H1 (cell line): Measurements from ENCODE around the gene THBS3. TPM values are rescaled to one million over a fixed set of nuclear protein-coding genes. Genes with fewer than 3 reads are reported as not detected.

Source experiments
- CTCF ChIA-PET: fragments of 300-600 bp; sonication (Branson Sonifier 250); formaldehyde crosslinking; loops from one replicate; lab custom pipeline; 2021; ENCODE audit not compliant: partially characterized antibody; lab: Charles Lee
- POLR2A ChIA-PET: fragments of 300-600 bp; sonication (Branson Sonifier 250); formaldehyde crosslinking; loops from one replicate; lab custom pipeline; 2021; ENCODE audit warnings: inconsistent platforms; ENCODE audit not compliant: partially characterized antibody; lab: Charles Lee
- DNase-seq, 2 experiments: peaks; one replicate each; pipeline versions ENCODE4 v3.0.0 to v3.0.0-alpha.2; 2010 to 2022; ENCODE audit warnings: low spot score in 2 of 2, low read depth in 1 of 2, mixed read lengths in 1 of 2
- FAIRE-seq: peaks from 2 replicates; lab custom pipeline; 2011; peaks lifted over from hg19 to GRCh38; lab: Jason Lieb, UNC
- H2AFZ ChIP-seq: 2 replicates; pipeline ENCODE4 v1.8.1; 2012; ENCODE audit warnings: low read length, inconsistent platforms
- H2AK5ac ChIP-seq: 2 replicates; pipeline ENCODE4 v1.6.1; 2013; ENCODE audit warnings: low read depth, low read length
- H2BK120ac ChIP-seq: replicated peaks from 2 replicates; pipeline ENCODE3; 2013; ENCODE audit warnings: low read depth, low read length, inconsistent platforms
- H2BK12ac ChIP-seq: 2 replicates; pipeline ENCODE4 v1.6.1; 2013; ENCODE audit warnings: low read depth, low read length
- H2BK15ac ChIP-seq: 2 replicates; pipeline ENCODE4 v1.6.1; 2013; ENCODE audit warnings: low read length
- H2BK20ac ChIP-seq: 2 replicates; pipeline ENCODE4 v1.6.1; 2013; ENCODE audit warnings: low read length
- H2BK5ac ChIP-seq: 2 replicates; pipeline ENCODE4 v1.6.1; 2013; ENCODE audit warnings: low read depth, low read length
- H3K14ac ChIP-seq: 2 replicates; pipeline ENCODE4 v1.6.1; 2013; ENCODE audit warnings: inconsistent platforms; ENCODE audit not compliant: insufficient read length
- H3K18ac ChIP-seq: 2 replicates; pipeline ENCODE4 v1.6.1; 2013; ENCODE audit warnings: low read length; ENCODE audit errors: extremely low read depth
- H3K23ac ChIP-seq: 2 replicates; pipeline ENCODE4 v1.6.1; 2013; ENCODE audit warnings: inconsistent platforms; ENCODE audit not compliant: insufficient read length
- H3K23me2 ChIP-seq: 2 replicates; pipeline ENCODE4 v1.6.1; 2013; ENCODE audit warnings: low read depth, low read length
- H3K27ac ChIP-seq: 2 replicates; pipeline ENCODE4 v1.6.1; 2011; ENCODE audit warnings: low read depth, low read length, inconsistent platforms
- H3K27me3 ChIP-seq, 4 experiments: replicated peaks in 1 of 4; 1 replicate in 1 of 4; 2 replicates in 3 of 4; pipeline versions ENCODE4 v1.6.1 to v1.8.1; 2011 to 2013; ENCODE audit warnings: low read length in 3 of 4, mild to moderate bottlenecking in 3 of 4, inconsistent platforms in 2 of 4, mixed read lengths in 2 of 4, moderate library complexity in 1 of 4; ENCODE audit not compliant: control insufficient read depth in 3 of 4, insufficient read depth in 3 of 4; ENCODE audit errors: extremely low read depth in 1 of 4
- H3K36me3 ChIP-seq, 4 experiments: 2 replicates each; pipeline versions ENCODE4 v1.6.1 to v1.8.1; 2011 to 2013; ENCODE audit warnings: mild to moderate bottlenecking in 4 of 4, low read length in 3 of 4, moderate library complexity in 2 of 4, control low read depth in 1 of 4, inconsistent platforms in 1 of 4; ENCODE audit not compliant: insufficient read depth in 4 of 4, control insufficient read depth in 2 of 4
- H3K4ac ChIP-seq: replicated peaks from 2 replicates; pipeline ENCODE3; 2013; ENCODE audit warnings: low read length, low read depth, mixed read lengths, inconsistent platforms; ENCODE audit not compliant: insufficient read length
- H3K4me1 ChIP-seq, 4 experiments: replicated peaks in 1 of 4; 1 replicate in 1 of 4; 2 replicates in 3 of 4; pipeline versions ENCODE4 v1.6.1 to v1.8.1; 2011 to 2013; ENCODE audit warnings: low read length in 3 of 4, inconsistent platforms in 2 of 4, mixed read lengths in 1 of 4; ENCODE audit not compliant: insufficient read depth in 4 of 4, control insufficient read depth in 3 of 4
- H3K4me2 ChIP-seq, 2 experiments: 2 replicates each; pipeline versions ENCODE4 v1.6.1 to v1.8.1; 2011 to 2013; ENCODE audit warnings: low read depth in 2 of 2, low read length in 2 of 2, control low read depth in 1 of 2, inconsistent platforms in 1 of 2, mild to moderate bottlenecking in 1 of 2; ENCODE audit not compliant: insufficient read depth in 1 of 2
- H3K4me3 ChIP-seq, 4 experiments: fragments of 200-600, 300-600 bp in 1 of 4; sonication (generic), shearing (Covaris generic), sonication (Bioruptor Twin) in 1 of 4; 2 replicates each; pipeline versions ENCODE4 v1.5.1 to v1.8.1; 2011 to 2016; ENCODE audit warnings: low read length in 4 of 4, low read depth in 3 of 4, control low read depth in 2 of 4, inconsistent platforms in 2 of 4, mild to moderate bottlenecking in 2 of 4, mixed read lengths in 1 of 4, moderate library complexity in 1 of 4; ENCODE audit not compliant: insufficient read depth in 2 of 4; ENCODE audit errors: extremely low read depth in 1 of 4
- H3K56ac ChIP-seq: replicated peaks from 2 replicates; pipeline ENCODE3; 2013; ENCODE audit warnings: low read depth, mild to moderate bottlenecking, mixed read lengths, low read length, inconsistent platforms; ENCODE audit not compliant: insufficient read length
- H3K79me1 ChIP-seq: 2 replicates; pipeline ENCODE4 v1.6.1; 2013; ENCODE audit warnings: low read depth, low read length, control low read depth
- H3K79me2 ChIP-seq, 2 experiments: 2 replicates each; pipeline versions ENCODE4 v1.6.1 to v1.8.1; 2012 to 2013; ENCODE audit warnings: low read length in 2 of 2, mild to moderate bottlenecking in 2 of 2, inconsistent platforms in 1 of 2; ENCODE audit not compliant: insufficient read depth in 2 of 2, control insufficient read depth in 1 of 2
- H3K9ac ChIP-seq, 4 experiments: replicated peaks in 1 of 4; 1 replicate in 1 of 4; 2 replicates in 3 of 4; pipeline versions ENCODE4 v1.6.1 to v1.8.1; 2011 to 2013; ENCODE audit warnings: low read depth in 3 of 4, low read length in 3 of 4, control low read depth in 2 of 4, mild to moderate bottlenecking in 2 of 4, moderate library complexity in 2 of 4, inconsistent platforms in 1 of 4; ENCODE audit errors: extremely low read depth in 1 of 4
- H3K9me3 ChIP-seq, 2 experiments: 2 replicates each; pipeline versions ENCODE4 v1.6.1 to v1.8.1; 2012 to 2013; ENCODE audit warnings: mild to moderate bottlenecking in 2 of 2, moderate library complexity in 2 of 2, control low read depth in 1 of 2, inconsistent platforms in 1 of 2, low read depth in 1 of 2, low read length in 1 of 2, mixed read lengths in 1 of 2; ENCODE audit not compliant: insufficient read depth in 2 of 2
- H4K20me1 ChIP-seq, 2 experiments: replicated peaks in 1 of 2; 2 replicates each; pipeline versions ENCODE3 to v1.8.1; 2011 to 2013; ENCODE audit warnings: inconsistent platforms in 2 of 2, low read length in 2 of 2, mild to moderate bottlenecking in 1 of 2; ENCODE audit not compliant: insufficient read depth in 2 of 2, control insufficient read depth in 1 of 2
- H4K5ac ChIP-seq: 2 replicates; pipeline ENCODE4 v1.6.1; 2013; ENCODE audit warnings: low read length, low read depth, mixed read lengths, inconsistent platforms; ENCODE audit not compliant: insufficient read length
- H4K8ac ChIP-seq: 2 replicates; pipeline ENCODE4 v1.8.0; 2013; ENCODE audit warnings: mild to moderate bottlenecking, moderate library complexity, low read length, inconsistent platforms; ENCODE audit not compliant: insufficient read depth; ENCODE audit errors: extremely low read depth
- H4K91ac ChIP-seq: replicated peaks from 2 replicates; pipeline ENCODE3; 2013; ENCODE audit warnings: low read length, mixed read lengths, inconsistent platforms; ENCODE audit not compliant: insufficient read length
- CEBPB ChIP-seq: IDR thresholded peaks from 2 replicates; pipeline ENCODE4 v1.6.1; 2012; ENCODE audit warnings: low read depth, low read length
- KDM4A ChIP-seq: IDR thresholded peaks from one replicate; pipeline ENCODE4 v1.7.1; 2012; ENCODE audit warnings: low read depth, mild to moderate bottlenecking, moderate library complexity, low read length, inconsistent platforms; ENCODE audit not compliant: severe bottlenecking
- WGBS, 2 experiments: shearing (Covaris generic) in 1 of 2; methylation state at CpG; one replicate each; pipeline versions ENCODE4 v1.1.6 to v1.1.7; 2013 to 2015; ENCODE audit warnings: low lambda C conversion rate in 2 of 2, mixed read lengths in 2 of 2, inconsistent platforms in 1 of 2, low coverage in 1 of 2, missing lambda C conversion rate in 1 of 2; ENCODE audit not compliant: insufficient replicate concordance in 2 of 2, insufficient coverage in 1 of 2, insufficient read length in 1 of 2; ENCODE audit errors: extremely low coverage in 1 of 2, missing lambda C conversion rate in 1 of 2; 5-methylcytosine and 5-hydroxymethylcytosine counted together
- polyA plus RNA-seq, 7 experiments: library from polyadenylated mRNA; depleted of rRNA in 3 of 7; stranded (reverse) in 5 of 7; unstranded in 2 of 7; fragments of >200 nt in 5 of 7; fragments of 200-250 nt in 2 of 7; gene quantifications; 1 replicate in 5 of 7; 2 replicates in 1 of 7; 4 replicates in 1 of 7; pipeline versions ENCODE4 v1.2.1 to v1.2.3, GENCODE V29; 2011 to 2013; ENCODE audit warnings: missing spikeins in 2 of 7, mixed read lengths in 2 of 7
- total RNA-seq: library from RNA; stranded (reverse); fragmentation: NEBNext Ultra II Directional; extraction: Animal tissue kit (Norgen Biotek cat#: 25700); gene quantifications from 2 replicates; pipeline ENCODE4 v1.2.1, GENCODE V29; 2021

The THBS3 gene
- total and polyA plus RNA-seq, 2 of the 8 experiments (the other 6 are each of a cell fraction or from before 2014, with no cell fraction given) = 3.0 to 3.5 TPM

- Histone ChIP-seq H2AK5ac (no peak overlapping the region), H3K14ac (no peak overlapping the region), H3K4me2 (no peak overlapping the region), H2BK20ac (no peak overlapping the region), H3K56ac (no peak overlapping the region), H2AFZ (no peak overlapping the region), H4K20me1 (peaks cover 8 to 10% of the 10 kb centered on the region in 2 experiments), H3K79me2 (peaks cover 0 to 4% of the 10 kb centered on the region in 2 experiments; a peak in 1 of 4 replicates), H3K4me3 (no peak overlapping the region), H3K4ac (no peak overlapping the region), H3K27me3 (no peaks in the 10 kb centered on the region), H4K8ac (no peak overlapping the region), H3K36me3 (peaks cover 15 to 46% (median 31%) of the 10 kb centered on the region in 4 experiments), H2BK12ac (no peak overlapping the region), H3K23ac (no peak overlapping the region), H3K27ac (no peak overlapping the region), H4K91ac (no peak overlapping the region), H3K79me1 (no peaks in the 10 kb centered on the region; the same call in 1 of the 2 replicates), H3K9ac (no peak overlapping the region), H2BK5ac (no peak overlapping the region), H3K4me1 (peaks cover 0 to 18% (median 8%) of the 10 kb centered on the region in 4 experiments; a peak in 5 of 7 replicates), H3K18ac (no peak overlapping the region), H3K23me2 (peaks cover 10% of the 10 kb centered on the region; the same call in 1 of the 2 replicates), H2BK15ac (no peak overlapping the region), H2BK120ac (no peak overlapping the region), H3K9me3 (no peaks in the 10 kb centered on the region), H4K5ac (no peak overlapping the region)
- no peak for DNase-seq
- ChIA-PET CTCF (interaction anchor here (0.7 to 7.9 kb wide), 5 partner anchors 8 to 93 kb away, joined by 3 to 107 read pairs (median 4); partner anchors contain the start of gene THBS3), POLR2A (interaction anchor here (1.6 to 20.5 kb wide), 4 partner anchors 8 to 49 kb away, joined by 3 to 512 read pairs (median 10); partner anchors contain the start of genes MTX1 and THBS3)
- WGBS, 2 experiments = 94% methylated on average over 15 of the region's 30 CpGs; no CpG with 5 or more reads in 1 of the 2 experiments
- FAIRE-seq = no peak
- TF ChIP-seq KDM4A = no peak
- TF ChIP-seq CEBPB = peak; percentile 57
Observed at GRCh38 chr1:155178441-155179111, 29.1 kb downstream of the THBS3 start.
